K562 (cell line): ENCODE measurements around the gene COL25A1. TPM values are rescaled to one million over a fixed set of nuclear protein-coding genes. Genes with fewer than 3 reads are reported as not detected.

Experiments used
- ATAC-seq: fragments of 200-7000 bp; cut with Tn5 transposase; 3 replicates; pipeline ENCODE4 v1.9.1; 2020; ENCODE audit warnings: moderate library complexity
- BruUV-seq: library from RNA; stranded (reverse); fragments of 400-500 nt; replicated peaks from 2 replicates; lab custom pipeline; 2021; lab: Mats Ljungman, UMichigan
- CTCF ChIA-PET: fragments of 300-600 bp; formaldehyde crosslinking; extraction: SDS; loops from one replicate; lab custom pipeline; 2021; ENCODE audit warnings: low intra/inter-chr PET ratio; lab: Yijun Ruan, JAX
- POLR2A ChIA-PET: fragments of 300-600, 350-650 bp; sonication (Branson Sonifier 250); formaldehyde crosslinking; extraction: SDS; loops from one replicate; lab custom pipeline; 2021; ENCODE audit warnings: antibody characterized with exemption, inconsistent platforms; lab: Yijun Ruan, JAX
- DNase-seq, 4 experiments: peaks; one replicate each; pipeline versions ENCODE4 v3.0.0 to v3.0.0-alpha.2; 2011 to 2018; ENCODE audit warnings: low spot score in 3 of 4, mixed read lengths in 3 of 4; ENCODE audit errors: extremely low read depth in 1 of 4
- FAIRE-seq: peaks from 2 replicates; lab custom pipeline; 2011; peaks lifted over from hg19 to GRCh38; lab: Jason Lieb, UNC
- H2AFZ ChIP-seq: 2 replicates; pipeline ENCODE4 v1.6.0; 2011; ENCODE audit warnings: low read depth, low read length, control low read depth, inconsistent platforms
- H3K27ac ChIP-seq: fragments of 200-600 bp; 3 replicates; pipeline ENCODE4 v1.8.0; 2011; ENCODE audit warnings: low read depth, mild to moderate bottlenecking, control low read depth, inconsistent platforms, low read length, moderate library complexity, mixed read lengths; ENCODE audit errors: extremely low read depth
- H3K27me3 ChIP-seq, 2 experiments: fragments of 300-600 bp in 1 of 2; 2 replicates in 1 of 2; 3 replicates in 1 of 2; pipeline versions ENCODE4 v1.6.0 to v1.8.0; 2011; ENCODE audit warnings: inconsistent platforms in 2 of 2, low read length in 2 of 2, mild to moderate bottlenecking in 1 of 2, mixed read lengths in 1 of 2, moderate library complexity in 1 of 2; ENCODE audit not compliant: control insufficient read depth in 2 of 2, insufficient read depth in 2 of 2
- H3K36me3 ChIP-seq: fragments of 300-600 bp; 3 replicates; pipeline ENCODE4 v1.8.0; 2011; ENCODE audit warnings: mild to moderate bottlenecking, low read length, inconsistent platforms; ENCODE audit not compliant: control insufficient read depth, insufficient read depth
- H3K4me1 ChIP-seq, 2 experiments: fragments of 200-600 bp in 1 of 2; replicated peaks in 1 of 2; 2 replicates in 1 of 2; 3 replicates in 1 of 2; pipeline versions ENCODE4 v1.5.1 to v1.8.0; 2011; ENCODE audit warnings: inconsistent platforms in 2 of 2, low read length in 2 of 2, mild to moderate bottlenecking in 1 of 2, mixed read lengths in 1 of 2, moderate library complexity in 1 of 2; ENCODE audit not compliant: control insufficient read depth in 2 of 2, insufficient read depth in 2 of 2
- H3K4me2 ChIP-seq: 2 replicates; pipeline ENCODE4 v1.6.1; 2011; ENCODE audit warnings: low read length, control low read depth, inconsistent platforms, mixed read lengths; ENCODE audit not compliant: insufficient read depth
- H3K4me3 ChIP-seq: fragments of 200-600 bp; sonication (generic), shearing (Covaris generic); 2 replicates; pipeline ENCODE4 v1.5.1; 2016; ENCODE audit warnings: control low read depth, inconsistent platforms
- H3K79me2 ChIP-seq: fragments of 200-600 bp; 3 replicates; pipeline ENCODE4 v1.8.0; 2011; ENCODE audit warnings: low read length, inconsistent platforms; ENCODE audit not compliant: control insufficient read depth, insufficient read depth
- H3K9ac ChIP-seq, 2 experiments: 2 replicates each; pipeline versions ENCODE4 v1.6.0 to v1.6.1; 2011; ENCODE audit warnings: low read depth in 2 of 2, low read length in 2 of 2, control low read depth in 1 of 2, inconsistent platforms in 1 of 2, mild to moderate bottlenecking in 1 of 2, mixed read lengths in 1 of 2; ENCODE audit not compliant: insufficient read depth in 1 of 2
- H3K9me1 ChIP-seq: one replicate; pipeline ENCODE4 v1.6.0; 2011; ENCODE audit warnings: inconsistent platforms, mild to moderate bottlenecking, low read length, moderate library complexity; ENCODE audit not compliant: control insufficient read depth, insufficient read depth
- H3K9me3 ChIP-seq: replicated peaks from 2 replicates; pipeline ENCODE4 v1.5.1; 2011; ENCODE audit warnings: low read depth, low read length, inconsistent platforms; ENCODE audit not compliant: control insufficient read depth, insufficient read depth
- H4K20me1 ChIP-seq: replicated peaks from 2 replicates; pipeline ENCODE4 v1.6.1; 2011; ENCODE audit warnings: low read length, inconsistent platforms, mixed read lengths; ENCODE audit not compliant: control insufficient read depth, insufficient read depth
- BDP1 ChIP-seq: IDR thresholded peaks from 3 replicates; pipeline ENCODE4 v1.6.1; 2011; ENCODE audit not compliant: insufficient read length, insufficient read depth
- CTCF ChIP-seq, 3 experiments: IDR thresholded peaks in 2 of 3; conservative IDR thresholded peaks in 1 of 3; 2 replicates each; pipeline ENCODE4 v1.5.1; 2011 to 2012; ENCODE audit warnings: low read length in 3 of 3, mild to moderate bottlenecking in 3 of 3, control low read depth in 2 of 3, improper control_type of control experiment in 1 of 3, inconsistent platforms in 1 of 3, low read depth in 1 of 3, mixed read lengths in 1 of 3, moderate library complexity in 1 of 3; ENCODE audit not compliant: insufficient read depth in 2 of 3
- ETS2 ChIP-seq: IDR thresholded peaks from 2 replicates; pipeline ENCODE4 v1.6.1; 2016; ENCODE audit warnings: borderline replicate concordance, missing genetic modification characterization, mild to moderate bottlenecking, moderate library complexity, missing compliant biosample characterization; ENCODE audit not compliant: poor library complexity, severe bottlenecking
- MCM7 ChIP-seq, 2 experiments: fragments of 450-650 bp; IDR thresholded peaks; 2 replicates each; pipeline ENCODE4 v1.6.1; 2016 to 2018
- PHF8 ChIP-seq: fragments of 200-600 bp; sonication (generic); IDR thresholded peaks from 2 replicates; pipeline ENCODE4 v1.6.1; 2012; ENCODE audit warnings: mixed run types, mild to moderate bottlenecking, inconsistent platforms, low read length, moderate library complexity, borderline replicate concordance
- SREBF2 ChIP-seq: sonication (generic); formaldehyde crosslinking; IDR thresholded peaks from 2 replicates; pipeline ENCODE4 v1.4.0; 2020; ENCODE audit warnings: mild to moderate bottlenecking, missing genetic modification reagents
- TEAD4 ChIP-seq, 2 experiments: sonication (generic) in 1 of 2; formaldehyde crosslinking in 1 of 2; IDR thresholded peaks; 2 replicates each; pipeline versions ENCODE4 v1.6.1 to v1.8.0; 2012 to 2022; ENCODE audit warnings: borderline replicate concordance in 1 of 2, inconsistent platforms in 1 of 2, low read length in 1 of 2, mild to moderate bottlenecking in 1 of 2, missing genetic modification reagents in 1 of 2
- U2AF2 ChIP-seq: fragments of 200-400 bp; formaldehyde crosslinking; optimal IDR thresholded peaks from 2 replicates; pipeline ENCODE3; 2017; ENCODE audit warnings: low read depth, mild to moderate bottlenecking, low read length
- ZNF23 ChIP-seq: fragments of 250-450 bp; sonication (Bioruptor Pico); IDR thresholded peaks from 2 replicates; pipeline ENCODE4 v1.4.0; 2020; ENCODE audit warnings: mild to moderate bottlenecking
- ZNF24 ChIP-seq: fragments of 450-650 bp; IDR thresholded peaks from 2 replicates; pipeline ENCODE4 v1.6.1; 2016
- ZNF583 ChIP-seq: fragments of 250-450 bp; sonication (Bioruptor Pico); IDR thresholded peaks from 2 replicates; pipeline ENCODE4 v1.4.0; 2020
- WGBS: fragments of 100-300 bp; shearing (Covaris generic); methylation state at CpG from one replicate; pipeline ENCODE4 v1.1.6; 2016; ENCODE audit warnings: low coverage, mixed read lengths; ENCODE audit not compliant: insufficient coverage; ENCODE audit errors: missing lambda C conversion rate; 5-methylcytosine and 5-hydroxymethylcytosine counted together
- in situ Hi-C: fragments of 300-500 bp; cut with MboI; formaldehyde crosslinking; loops from 4 replicates; pipeline ENCODE4 v1.15.0; 2018; ENCODE audit warnings: inconsistent platforms, mixed read lengths
- intact Hi-C: fragments of 100-400 bp; cut with micrococcal nuclease; formaldehyde crosslinking; loops from 2 replicates; pipeline ENCODE4 v1.14.2; 2022
- polyA plus RNA-seq, 8 experiments: library from polyadenylated mRNA; depleted of rRNA in 4 of 8; stranded (reverse) in 5 of 8; unstranded in 3 of 8; fragments of >200 nt; fragmentation: Nextera tagmentation in 2 of 8; fragmentation: Illumina TruSeq in 1 of 8; extraction: Ambion mirVana in 2 of 8; extraction: Trizol in 1 of 8; gene quantifications; 2 replicates each; pipeline versions ENCODE4 v1.2.1 to v1.2.3, GENCODE V29; 2011 to 2014; ENCODE audit warnings: inconsistent platforms in 1 of 8, missing spikeins in 1 of 8
- total RNA-seq, 7 experiments: library from RNA; depleted of rRNA in 6 of 7; stranded (reverse); fragments of >200 nt in 6 of 7; fragmentation: Illumina TruSeq in 2 of 7; extraction: Trizol in 2 of 7; gene quantifications; 2 replicates each; pipeline versions ENCODE4 v1.2.1 to v1.2.3, GENCODE V29; 2011 to 2021; ENCODE audit warnings: low replicate concordance in 1 of 7
- TF ChIP-seq, protein P1 (sequence below): fragments of 450-650 bp; formaldehyde crosslinking; IDR thresholded peaks from 2 replicates; pipeline ENCODE4 v1.4.0; 2020; ENCODE audit warnings: mild to moderate bottlenecking, moderate library complexity
- TF ChIP-seq, protein P2 (sequence below): fragments of 450-650 bp; IDR thresholded peaks from 2 replicates; pipeline ENCODE4 v1.6.1; 2017; ENCODE audit warnings: mild to moderate bottlenecking, moderate library complexity

Gene COL25A1
- total and polyA plus RNA-seq, 9 of the 15 experiments (the other 6 are each of a cell fraction or from before 2014, with no cell fraction given), result 0.03 to 0.62 (median 0.27) TPM

- in situ Hi-C loops, result no loop called here
- FAIRE-seq, result peak; percentile 67
- TF ChIP-seq TEAD4 (IDR thresholded peaks at IDR 0.05; ENCODE audit: low read length) (no peak), TEAD4 (CRISPR knock-in tag; IDR thresholded peaks at IDR 0.05; ENCODE audit: borderline replicate concordance) (no peak), PHF8 (no peak), CTCF (IDR thresholded peaks at IDR 0.05 in 2 of 3, conservative IDR thresholded peaks at IDR 0.05 in 1 of 3; ENCODE audit: insufficient read depth in 2 of 3, low read depth in 1 of 3, low read length in 3 of 3) (peak; percentile 72 to 81 (median 76)), BDP1 (no peak), ZNF583 (CRISPR knock-in tag) (no peak), ZNF23 (CRISPR knock-in tag) (no peak), ETS2 (no peak), ZNF24 (no peak), SREBF2 (no peak), MCM7 (IDR thresholded peaks at IDR 0.05) (no peak), U2AF2 (no peak)
- TF ChIP-seq, protein P1, sequence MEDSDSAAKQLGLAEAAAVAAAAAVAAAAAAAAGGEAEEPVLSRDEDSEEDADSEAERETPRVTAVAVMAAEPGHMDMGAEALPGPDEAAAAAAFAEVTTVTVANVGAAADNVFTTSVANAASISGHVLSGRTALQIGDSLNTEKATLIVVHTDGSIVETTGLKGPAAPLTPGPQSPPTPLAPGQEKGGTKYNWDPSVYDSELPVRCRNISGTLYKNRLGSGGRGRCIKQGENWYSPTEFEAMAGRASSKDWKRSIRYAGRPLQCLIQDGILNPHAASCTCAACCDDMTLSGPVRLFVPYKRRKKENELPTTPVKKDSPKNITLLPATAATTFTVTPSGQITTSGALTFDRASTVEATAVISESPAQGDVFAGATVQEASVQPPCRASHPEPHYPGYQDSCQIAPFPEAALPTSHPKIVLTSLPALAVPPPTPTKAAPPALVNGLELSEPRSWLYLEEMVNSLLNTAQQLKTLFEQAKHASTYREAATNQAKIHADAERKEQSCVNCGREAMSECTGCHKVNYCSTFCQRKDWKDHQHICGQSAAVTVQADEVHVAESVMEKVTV, result peak; percentile 15; the same call in 1 of the 2 replicates
- TF ChIP-seq, protein P2, sequence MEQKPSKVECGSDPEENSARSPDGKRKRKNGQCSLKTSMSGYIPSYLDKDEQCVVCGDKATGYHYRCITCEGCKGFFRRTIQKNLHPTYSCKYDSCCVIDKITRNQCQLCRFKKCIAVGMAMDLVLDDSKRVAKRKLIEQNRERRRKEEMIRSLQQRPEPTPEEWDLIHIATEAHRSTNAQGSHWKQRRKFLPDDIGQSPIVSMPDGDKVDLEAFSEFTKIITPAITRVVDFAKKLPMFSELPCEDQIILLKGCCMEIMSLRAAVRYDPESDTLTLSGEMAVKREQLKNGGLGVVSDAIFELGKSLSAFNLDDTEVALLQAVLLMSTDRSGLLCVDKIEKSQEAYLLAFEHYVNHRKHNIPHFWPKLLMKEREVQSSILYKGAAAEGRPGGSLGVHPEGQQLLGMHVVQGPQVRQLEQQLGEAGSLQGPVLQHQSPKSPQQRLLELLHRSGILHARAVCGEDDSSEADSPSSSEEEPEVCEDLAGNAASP, result no peak
Measured at GRCh38 chr4:109332926-109333464, 30.5 kb upstream of the COL25A1 start.

More at GRCh38 chr4:109332926-109333464, 30.5 kb upstream of the COL25A1 start:
- no peak overlapping the region for H3K9ac ChIP-seq
- no peak overlapping the region for H3K4me2 ChIP-seq
- no peaks in the 10 kb centered on the region for H3K9me1 ChIP-seq
- H3K27ac ChIP-seq, result no peak overlapping the region
- H3K27me3 ChIP-seq, result no peaks in the 10 kb centered on the region
- 3% methylated on average over 2 of the region's 2 CpGs for WGBS
- no peaks in the 10 kb centered on the region for H4K20me1 ChIP-seq
- ATAC-seq (peak; percentile 97), DNase-seq (peak; percentile 17 to 54 (median 32))
- BruUV-seq, result no TSS peak
- H3K4me3 ChIP-seq, result no peak overlapping the region
- intact Hi-C loops, result loop anchor here (2.0 to 5.0 kb wide), 2 partner anchors 74 to 498 kb away; no protein-coding TSS in a partner anchor
- no peaks in the 10 kb centered on the region for H3K9me3 ChIP-seq
- POLR2A ChIA-PET, result no interaction called here
- H3K4me1 ChIP-seq, result no peaks in the 10 kb centered on the region
- no peaks in the 10 kb centered on the region for H3K79me2 ChIP-seq
- CTCF ChIA-PET, result interaction anchor here (0.6 to 0.8 kb wide), 2 partner anchors 497 to 649 kb away, joined by 3 to 5 read pairs; no protein-coding TSS in a partner anchor
- H2AFZ ChIP-seq, result no peak overlapping the region
- no peaks in the 10 kb centered on the region for H3K36me3 ChIP-seq
